Liver (tissue), 9 donors: ENCODE results near the gene GNB1L. TPM values are rescaled to one million over a fixed set of nuclear protein-coding genes. Genes with fewer than 3 reads are reported as not detected.

Experiments
- DNase-seq: peaks from one replicate; pipeline ENCODE4 v3.0.0-alpha.2; 2017; ENCODE audit warnings: low spot score
- H3K27ac ChIP-seq, 2 donors: one replicate each; pipeline ENCODE4 v1.7.0; 2013; ENCODE audit warnings: inconsistent platforms in 2 of 2, low read length in 2 of 2, control low read depth in 1 of 2, low read depth in 1 of 2, mild to moderate bottlenecking in 1 of 2
- H3K27me3 ChIP-seq, 4 donors: one replicate each; pipeline versions ENCODE4 v1.6.1 to v1.7.0; 2013; ENCODE audit warnings: low read length in 3 of 4, inconsistent platforms in 1 of 4, mild to moderate bottlenecking in 1 of 4, moderate library complexity in 1 of 4; ENCODE audit not compliant: control insufficient read depth in 4 of 4, insufficient read depth in 4 of 4
- H3K36me3 ChIP-seq, 4 donors: one replicate each; pipeline versions ENCODE4 v1.6.1 to v1.7.0; 2013; ENCODE audit warnings: low read length in 3 of 4, mild to moderate bottlenecking in 3 of 4, low read depth in 1 of 4, moderate library complexity in 1 of 4; ENCODE audit not compliant: control insufficient read depth in 4 of 4, insufficient read depth in 3 of 4
- H3K4me1 ChIP-seq, 4 donors: one replicate each; pipeline versions ENCODE4 v1.6.1 to v1.7.0; 2013; ENCODE audit warnings: low read length in 3 of 4, mild to moderate bottlenecking in 3 of 4, moderate library complexity in 1 of 4; ENCODE audit not compliant: control insufficient read depth in 4 of 4, insufficient read depth in 4 of 4
- H3K4me3 ChIP-seq, 3 donors: one replicate each; pipeline versions ENCODE4 v1.6.1 to v1.7.0; 2013; ENCODE audit warnings: low read length in 3 of 3, control low read depth in 1 of 3, low read depth in 1 of 3, mild to moderate bottlenecking in 1 of 3
- H3K9ac ChIP-seq, 2 donors: one replicate each; pipeline ENCODE4 v1.7.0; 2013; ENCODE audit warnings: low read length in 2 of 2, mild to moderate bottlenecking in 2 of 2, moderate library complexity in 2 of 2, control low read depth in 1 of 2, low read depth in 1 of 2
- H3K9me3 ChIP-seq, 4 donors: one replicate each; pipeline versions ENCODE4 v1.6.1 to v1.7.0; 2013; ENCODE audit warnings: low read length in 3 of 4; ENCODE audit not compliant: control insufficient read depth in 4 of 4
- EGR1 ChIP-seq, 2 donors: IDR thresholded peaks; 2 replicates each; pipeline ENCODE4 v1.6.1; 2016 to 2018; ENCODE audit warnings: antibody characterized with exemption in 2 of 2, low read depth in 2 of 2
- FOXA1 ChIP-seq: IDR thresholded peaks from 2 replicates; pipeline ENCODE4 v1.6.1; 2016; ENCODE audit warnings: antibody characterized with exemption
- GABPA ChIP-seq, 2 donors: IDR thresholded peaks in 1 of 2; conservative IDR thresholded peaks in 1 of 2; 2 replicates each; pipeline ENCODE4 v1.6.1; 2016; ENCODE audit warnings: antibody characterized with exemption in 2 of 2, mild to moderate bottlenecking in 1 of 2, moderate library complexity in 1 of 2
- HNF4A ChIP-seq, 2 donors: conservative IDR thresholded peaks; 2 replicates each; pipeline ENCODE4 v1.6.1; 2016; ENCODE audit warnings: antibody characterized with exemption in 2 of 2, mild to moderate bottlenecking in 2 of 2
- HNF4G ChIP-seq: IDR thresholded peaks from 2 replicates; pipeline ENCODE4 v1.6.1; 2016; ENCODE audit warnings: antibody characterized with exemption
- JUND ChIP-seq, 2 donors: IDR thresholded peaks; 2 replicates each; pipeline ENCODE4 v1.6.1; 2016; ENCODE audit warnings: antibody characterized with exemption in 2 of 2
- MAX ChIP-seq: IDR thresholded peaks from 2 replicates; pipeline ENCODE4 v1.6.1; 2016; ENCODE audit warnings: antibody characterized with exemption
- NR2F2 ChIP-seq: IDR thresholded peaks from 2 replicates; pipeline ENCODE4 v1.6.1; 2016; ENCODE audit warnings: antibody characterized with exemption
- RAD21 ChIP-seq, 2 donors: IDR thresholded peaks; 2 replicates each; pipeline ENCODE4 v1.6.1; 2016; ENCODE audit warnings: antibody characterized with exemption in 2 of 2, mild to moderate bottlenecking in 2 of 2
- RXRA ChIP-seq, 2 donors: IDR thresholded peaks; 2 replicates each; pipeline ENCODE4 v1.6.1; 2017 to 2018; ENCODE audit warnings: antibody characterized with exemption in 2 of 2, mild to moderate bottlenecking in 1 of 2
- SP1 ChIP-seq: IDR thresholded peaks from 2 replicates; pipeline ENCODE4 v1.6.1; 2018; ENCODE audit warnings: antibody characterized with exemption, mild to moderate bottlenecking
- TAF1 ChIP-seq: conservative IDR thresholded peaks from 2 replicates; pipeline ENCODE4 v1.6.1; 2016; ENCODE audit warnings: antibody characterized with exemption, mild to moderate bottlenecking
- YY1 ChIP-seq: IDR thresholded peaks from 2 replicates; pipeline ENCODE4 v1.6.1; 2016; ENCODE audit warnings: antibody characterized with exemption, mild to moderate bottlenecking
- WGBS: extraction: QIAGEN DNeasy Blood & Tissue Kit; methylation state at CpG from one replicate; pipeline ENCODE4 v1.1.7; 2013; 5-methylcytosine and 5-hydroxymethylcytosine counted together
- polyA plus RNA-seq, 2 donors: library from polyadenylated mRNA; stranded (reverse) in 1 of 2; unstranded in 1 of 2; fragments of 200-250 nt in 1 of 2; fragments of >200 nt in 1 of 2; fragmentation: Nextera tagmentation in 1 of 2; extraction: Ambion mirVana in 1 of 2; gene quantifications; one replicate each; pipeline versions ENCODE4 v1.2.1 to v1.2.3, GENCODE V29; 2013 to 2015
- total RNA-seq, 2 donors: library from RNA; depleted of rRNA; stranded (reverse); fragments of >200 nt; gene quantifications; one replicate each; pipeline ENCODE4 v1.2.3, GENCODE V29; 2014
- TF ChIP-seq, protein P1 (sequence below): IDR thresholded peaks from 2 replicates; pipeline ENCODE4 v1.6.1; 2016; ENCODE audit warnings: antibody characterized with exemption
- TF ChIP-seq, protein P2 (sequence below): fragments of 150-350 bp; IDR thresholded peaks from 2 replicates; pipeline ENCODE4 v1.5.1; 2017; ENCODE audit warnings: improper control_type of control experiment, low read depth, low read length; ENCODE audit not compliant: missing input control
- TF ChIP-seq, protein P3 (sequence below): IDR thresholded peaks from 2 replicates; pipeline ENCODE4 v1.6.1; 2016; ENCODE audit warnings: antibody characterized with exemption, mild to moderate bottlenecking
- donor health status: healthy.
- donor health status: healthy.
- donor health status: healthy.
- donor health status: healthy.
- donor health status: healthy.

Gene GNB1L
- total and polyA plus RNA-seq, 4 donors: 1.5 to 3.6 (median 1.9) TPM

- no peaks in the 10 kb centered on the region for H3K4me1 ChIP-seq
- H3K36me3 ChIP-seq: no peaks in the 10 kb centered on the region
- H3K27ac ChIP-seq: no peak overlapping the region
- no peak overlapping the region for H3K4me3 ChIP-seq
- H3K9me3 ChIP-seq: no peaks in the 10 kb centered on the region
- H3K9ac ChIP-seq: no peak overlapping the region
- WGBS: 95% methylated on average over 16 of the region's 16 CpGs
- no peak for DNase-seq
- TF ChIP-seq RXRA (IDR thresholded peaks at IDR 0.05): no peak
- TF ChIP-seq SP1: no peak
- TF ChIP-seq, protein P1, sequence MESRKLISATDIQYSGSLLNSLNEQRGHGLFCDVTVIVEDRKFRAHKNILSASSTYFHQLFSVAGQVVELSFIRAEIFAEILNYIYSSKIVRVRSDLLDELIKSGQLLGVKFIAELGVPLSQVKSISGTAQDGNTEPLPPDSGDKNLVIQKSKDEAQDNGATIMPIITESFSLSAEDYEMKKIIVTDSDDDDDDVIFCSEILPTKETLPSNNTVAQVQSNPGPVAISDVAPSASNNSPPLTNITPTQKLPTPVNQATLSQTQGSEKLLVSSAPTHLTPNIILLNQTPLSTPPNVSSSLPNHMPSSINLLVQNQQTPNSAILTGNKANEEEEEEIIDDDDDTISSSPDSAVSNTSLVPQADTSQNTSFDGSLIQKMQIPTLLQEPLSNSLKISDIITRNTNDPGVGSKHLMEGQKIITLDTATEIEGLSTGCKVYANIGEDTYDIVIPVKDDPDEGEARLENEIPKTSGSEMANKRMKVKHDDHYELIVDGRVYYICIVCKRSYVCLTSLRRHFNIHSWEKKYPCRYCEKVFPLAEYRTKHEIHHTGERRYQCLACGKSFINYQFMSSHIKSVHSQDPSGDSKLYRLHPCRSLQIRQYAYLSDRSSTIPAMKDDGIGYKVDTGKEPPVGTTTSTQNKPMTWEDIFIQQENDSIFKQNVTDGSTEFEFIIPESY: no peak
- TF ChIP-seq FOXA1: no peak
- TF ChIP-seq GABPA (IDR thresholded peaks at IDR 0.05 in 1 of 2, conservative IDR thresholded peaks at IDR 0.05 in 1 of 2): no peak
- no peaks in the 10 kb centered on the region for H3K27me3 ChIP-seq
These were observed 38.8 kb downstream of the GNB1L start for GRCh38 chr22:19815823-19816290.

- no peak overlapping the region for H3K27ac ChIP-seq
- WGBS: 96% methylated on average over 18 of the region's 18 CpGs
- no peaks in the 10 kb centered on the region for H3K27me3 ChIP-seq
- no peak overlapping the region for H3K4me3 ChIP-seq
- H3K4me1 ChIP-seq: no peaks in the 10 kb centered on the region
- no peaks in the 10 kb centered on the region for H3K9me3 ChIP-seq
- TF ChIP-seq EGR1 (IDR thresholded peaks at IDR 0.05; ENCODE audit: low read depth in 2 of 2): no peak
- TF ChIP-seq TAF1: no peak
- TF ChIP-seq, protein P2, sequence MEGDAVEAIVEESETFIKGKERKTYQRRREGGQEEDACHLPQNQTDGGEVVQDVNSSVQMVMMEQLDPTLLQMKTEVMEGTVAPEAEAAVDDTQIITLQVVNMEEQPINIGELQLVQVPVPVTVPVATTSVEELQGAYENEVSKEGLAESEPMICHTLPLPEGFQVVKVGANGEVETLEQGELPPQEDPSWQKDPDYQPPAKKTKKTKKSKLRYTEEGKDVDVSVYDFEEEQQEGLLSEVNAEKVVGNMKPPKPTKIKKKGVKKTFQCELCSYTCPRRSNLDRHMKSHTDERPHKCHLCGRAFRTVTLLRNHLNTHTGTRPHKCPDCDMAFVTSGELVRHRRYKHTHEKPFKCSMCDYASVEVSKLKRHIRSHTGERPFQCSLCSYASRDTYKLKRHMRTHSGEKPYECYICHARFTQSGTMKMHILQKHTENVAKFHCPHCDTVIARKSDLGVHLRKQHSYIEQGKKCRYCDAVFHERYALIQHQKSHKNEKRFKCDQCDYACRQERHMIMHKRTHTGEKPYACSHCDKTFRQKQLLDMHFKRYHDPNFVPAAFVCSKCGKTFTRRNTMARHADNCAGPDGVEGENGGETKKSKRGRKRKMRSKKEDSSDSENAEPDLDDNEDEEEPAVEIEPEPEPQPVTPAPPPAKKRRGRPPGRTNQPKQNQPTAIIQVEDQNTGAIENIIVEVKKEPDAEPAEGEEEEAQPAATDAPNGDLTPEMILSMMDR: no peak
- no peak for TF ChIP-seq HNF4G
- TF ChIP-seq HNF4A (conservative IDR thresholded peaks at IDR 0.05): no peak
- no peak for TF ChIP-seq SP1
- TF ChIP-seq YY1: no peak
- H3K36me3 ChIP-seq: no peaks in the 10 kb centered on the region
- DNase-seq: no peak
- no peak overlapping the region for H3K9ac ChIP-seq
These were observed 39.4 kb downstream of the GNB1L start for GRCh38 chr22:19815093-19815822.

- TF ChIP-seq, protein P1: no peak
- TF ChIP-seq, protein P3, sequence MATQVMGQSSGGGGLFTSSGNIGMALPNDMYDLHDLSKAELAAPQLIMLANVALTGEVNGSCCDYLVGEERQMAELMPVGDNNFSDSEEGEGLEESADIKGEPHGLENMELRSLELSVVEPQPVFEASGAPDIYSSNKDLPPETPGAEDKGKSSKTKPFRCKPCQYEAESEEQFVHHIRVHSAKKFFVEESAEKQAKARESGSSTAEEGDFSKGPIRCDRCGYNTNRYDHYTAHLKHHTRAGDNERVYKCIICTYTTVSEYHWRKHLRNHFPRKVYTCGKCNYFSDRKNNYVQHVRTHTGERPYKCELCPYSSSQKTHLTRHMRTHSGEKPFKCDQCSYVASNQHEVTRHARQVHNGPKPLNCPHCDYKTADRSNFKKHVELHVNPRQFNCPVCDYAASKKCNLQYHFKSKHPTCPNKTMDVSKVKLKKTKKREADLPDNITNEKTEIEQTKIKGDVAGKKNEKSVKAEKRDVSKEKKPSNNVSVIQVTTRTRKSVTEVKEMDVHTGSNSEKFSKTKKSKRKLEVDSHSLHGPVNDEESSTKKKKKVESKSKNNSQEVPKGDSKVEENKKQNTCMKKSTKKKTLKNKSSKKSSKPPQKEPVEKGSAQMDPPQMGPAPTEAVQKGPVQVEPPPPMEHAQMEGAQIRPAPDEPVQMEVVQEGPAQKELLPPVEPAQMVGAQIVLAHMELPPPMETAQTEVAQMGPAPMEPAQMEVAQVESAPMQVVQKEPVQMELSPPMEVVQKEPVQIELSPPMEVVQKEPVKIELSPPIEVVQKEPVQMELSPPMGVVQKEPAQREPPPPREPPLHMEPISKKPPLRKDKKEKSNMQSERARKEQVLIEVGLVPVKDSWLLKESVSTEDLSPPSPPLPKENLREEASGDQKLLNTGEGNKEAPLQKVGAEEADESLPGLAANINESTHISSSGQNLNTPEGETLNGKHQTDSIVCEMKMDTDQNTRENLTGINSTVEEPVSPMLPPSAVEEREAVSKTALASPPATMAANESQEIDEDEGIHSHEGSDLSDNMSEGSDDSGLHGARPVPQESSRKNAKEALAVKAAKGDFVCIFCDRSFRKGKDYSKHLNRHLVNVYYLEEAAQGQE: no peak
- TF ChIP-seq MAX (no peak), TAF1 (no peak), FOXA1 (no peak), NR2F2 (no peak), YY1 (no peak), HNF4G (no peak), JUND (IDR thresholded peaks at IDR 0.05) (no peak), SP1 (no peak), RAD21 (IDR thresholded peaks at IDR 0.05) (no peak)
- no peak overlapping the region for H3K27ac ChIP-seq
- peaks cover 0 to 1% (median 0%) of the 10 kb centered on the region in 4 donors for H3K4me1 ChIP-seq
- no peak overlapping the region for H3K9ac ChIP-seq
- H3K4me3 ChIP-seq: no peak overlapping the region
- no peaks in the 10 kb centered on the region for H3K36me3 ChIP-seq
- H3K27me3 ChIP-seq: no peaks in the 10 kb centered on the region
- DNase-seq: no peak
- 95% methylated on average over 5 of the region's 5 CpGs for WGBS
- H3K9me3 ChIP-seq: no peaks in the 10 kb centered on the region
These were observed 40.2 kb downstream of the GNB1L start for GRCh38 chr22:19814428-19814827.
